GM12878 (cell line): Measurements from ENCODE around the gene ANKRD62.
"Not testable (repeated sequence)": the region's sequence is repeated elsewhere in the genome, so short reads cannot be mapped to it uniquely, and the experiment has no call there.

Experiments used
- BACH1 ChIP-seq: fragments of 450-650 bp; IDR thresholded peaks from 2 replicates; pipeline ENCODE4 v1.6.1; 2017; ENCODE audit warnings: mild to moderate bottlenecking, borderline replicate concordance
- CEBPZ ChIP-seq: fragments of 150-350 bp; IDR thresholded peaks from 2 replicates; pipeline ENCODE4 v1.6.1; 2016; ENCODE audit warnings: low read depth, low read length
- CTCF ChIP-seq, 3 experiments: IDR thresholded peaks in 2 of 3; conservative IDR thresholded peaks in 1 of 3; 2 replicates each; pipeline ENCODE4 v1.5.1; 2011; ENCODE audit warnings: low read depth in 3 of 3, low read length in 3 of 3, mild to moderate bottlenecking in 3 of 3, control low read depth in 2 of 3, moderate library complexity in 2 of 3, inconsistent platforms in 1 of 3, mixed read lengths in 1 of 3; ENCODE audit not compliant: control insufficient read depth in 2 of 3, insufficient read depth in 1 of 3; ENCODE audit errors: extremely low read depth in 1 of 3
- HDAC2 ChIP-seq: fragments of 200-600 bp; sonication (generic); IDR thresholded peaks from 2 replicates; pipeline ENCODE4 v1.6.1; 2017
- POLR2AphosphoS5 ChIP-seq: IDR thresholded peaks from 2 replicates; pipeline ENCODE4 v1.6.1; 2011; ENCODE audit warnings: mild to moderate bottlenecking, low read length, inconsistent platforms
- SMAD5 ChIP-seq: IDR thresholded peaks from 2 replicates; pipeline ENCODE4 v1.6.1; 2016; ENCODE audit warnings: antibody characterized with exemption, low read depth

GRCh38 chr18:12138831-12139230 is 45.2 kb downstream of the ANKRD62 start:
- TF ChIP-seq CTCF (IDR thresholded peaks at IDR 0.05 in 2 of 3, conservative IDR thresholded peaks at IDR 0.05 in 1 of 3; ENCODE audit: control insufficient read depth in 2 of 3, extremely low read depth in 1 of 3, insufficient read depth in 1 of 3, low read depth in 3 of 3, low read length in 3 of 3); POLR2AphosphoS5; BACH1; SMAD5; HDAC2; CEBPZ: not testable (repeated sequence)
